ENCODE measurements around the gene BMPR1A.

DNA sequence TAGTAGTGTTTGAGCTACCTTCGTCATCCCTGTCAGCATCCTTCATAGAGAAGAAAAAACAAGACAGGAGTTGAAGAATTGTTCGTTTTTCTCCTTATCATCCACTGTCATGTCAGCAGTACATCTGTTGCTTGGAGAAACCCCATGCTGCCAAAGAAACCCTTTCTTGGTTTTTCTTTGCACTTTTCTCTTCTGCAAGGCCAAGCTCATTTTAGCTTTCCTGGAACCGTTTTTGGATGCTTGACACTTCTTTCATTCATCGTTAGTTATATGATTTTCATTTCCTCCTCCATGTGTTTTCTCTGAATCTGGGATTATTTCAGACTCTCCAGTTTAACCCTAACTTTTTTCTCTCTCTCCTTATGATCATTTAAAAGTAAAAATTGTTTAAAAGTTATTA, 142.1 kb downstream of the BMPR1A start:
- TF ChIP-seq, protein P1, sequence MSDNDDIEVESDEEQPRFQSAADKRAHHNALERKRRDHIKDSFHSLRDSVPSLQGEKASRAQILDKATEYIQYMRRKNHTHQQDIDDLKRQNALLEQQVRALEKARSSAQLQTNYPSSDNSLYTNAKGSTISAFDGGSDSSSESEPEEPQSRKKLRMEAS (IDR thresholded peaks at IDR 0.05): no peak
- no peak for TF ChIP-seq CTCF (IDR thresholded peaks at IDR 0.05; ENCODE audit: low read depth, low read length, missing input control)
- no peak for TF ChIP-seq GABPA (IDR thresholded peaks at IDR 0.05 in 1 of 2, conservative IDR thresholded peaks at IDR 0.05 in 1 of 2)
- TF ChIP-seq, protein P2, sequence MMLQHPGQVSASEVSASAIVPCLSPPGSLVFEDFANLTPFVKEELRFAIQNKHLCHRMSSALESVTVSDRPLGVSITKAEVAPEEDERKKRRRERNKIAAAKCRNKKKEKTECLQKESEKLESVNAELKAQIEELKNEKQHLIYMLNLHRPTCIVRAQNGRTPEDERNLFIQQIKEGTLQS (IDR thresholded peaks at IDR 0.05): no peak
- TF ChIP-seq TAF1 (conservative IDR thresholded peaks at IDR 0.05): no peak
- no peak for TF ChIP-seq SP1 (IDR thresholded peaks at IDR 0.05)
- no peak for TF ChIP-seq FOXA2 (IDR thresholded peaks at IDR 0.05)
